Loucy (cell line): Measurements from ENCODE around the gene KRTAP22-1.

Experiments used
- CTCF ChIP-seq: fragments of 200-600 bp; sonication (generic); conservative IDR thresholded peaks from 2 replicates; pipeline ENCODE4 v1.5.1; 2014; ENCODE audit warnings: mild to moderate bottlenecking, antibody characterized with exemption, low read length
- EZH2phosphoT487 ChIP-seq: fragments of 200-600 bp; IDR thresholded peaks from 2 replicates; pipeline ENCODE4 v1.6.1; 2018; ENCODE audit warnings: antibody characterized with exemption, mild to moderate bottlenecking, moderate library complexity, borderline replicate concordance

DNA sequence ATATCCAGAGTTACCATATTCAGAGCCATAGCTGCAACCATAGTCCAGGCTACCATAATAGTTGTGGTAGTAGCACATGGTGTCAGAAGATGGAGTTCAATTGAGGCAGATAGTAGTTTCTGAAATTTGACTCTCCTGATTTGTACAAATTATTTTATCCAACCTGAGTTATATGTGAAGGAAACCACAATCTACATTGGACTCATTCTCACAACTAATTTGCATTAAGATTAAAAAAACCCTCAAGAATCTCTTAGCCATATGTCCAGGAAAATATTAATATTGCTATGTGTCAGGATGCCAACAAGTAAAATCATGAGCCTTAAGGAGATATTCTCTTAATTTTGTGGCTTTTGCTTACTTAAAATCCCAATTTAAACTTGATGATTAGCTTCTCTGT lies 10.6 kb upstream of the KRTAP22-1 start, which contains the start of gene KRTAP22-2:
- TF ChIP-seq CTCF (no peak), EZH2phosphoT487 (no peak)
